Measurements from ENCODE around the gene RAB44. TPM values are rescaled to one million over a fixed set of nuclear protein-coding genes. Genes with fewer than 3 reads are reported as not detected.
A peak's percentile ranks its signal among the peaks of the same experiment; 100 is the strongest.

Gene RAB44
- total and polyA plus RNA-seq, 9 of the 15 experiments (the other 6 are each of a cell fraction or from before 2014, with no cell fraction given), result not detected

DNA sequence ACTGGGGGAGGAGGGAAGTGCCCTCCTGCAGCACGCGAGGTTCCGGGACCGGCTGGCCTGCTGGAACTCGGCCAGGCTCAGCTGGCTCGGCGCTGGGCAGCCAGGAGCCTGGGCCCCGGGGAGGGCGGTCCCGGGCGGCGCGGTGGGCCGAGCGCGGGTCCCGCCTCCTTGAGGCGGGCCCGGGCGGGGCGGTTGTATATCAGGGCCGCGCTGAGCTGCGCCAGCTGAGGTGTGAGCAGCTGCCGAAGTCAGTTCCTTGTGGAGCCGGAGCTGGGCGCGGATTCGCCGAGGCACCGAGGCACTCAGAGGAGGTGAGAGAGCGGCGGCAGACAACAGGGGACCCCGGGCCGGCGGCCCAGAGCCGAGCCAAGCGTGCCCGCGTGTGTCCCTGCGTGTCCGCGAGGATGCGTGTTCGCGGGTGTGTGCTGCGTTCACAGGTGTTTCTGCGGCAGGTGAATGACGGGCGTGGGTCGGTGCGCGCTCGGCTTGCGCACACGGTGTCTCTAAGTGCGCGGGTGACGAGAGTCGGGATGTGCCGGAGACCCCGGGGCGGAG lies 19.1 kb upstream of the RAB44 start, which contains the start of gene CDKN1A (continued):
- TF ChIP-seq SRSF7 (optimal IDR thresholded peaks at IDR 0.05; ENCODE audit: low read depth, low read length), result no peak
- TF ChIP-seq TAF9B (IDR thresholded peaks at IDR 0.05; ENCODE audit: partially characterized antibody), result peak; percentile 43
- peak; percentile 69; the same call in 1 of the 2 replicates for TF ChIP-seq GATAD2A (IDR thresholded peaks at IDR 0.05)
- no peak for TF ChIP-seq SETDB1 (IDR thresholded peaks at IDR 0.05; ENCODE audit: low read length)
- no peak for TF ChIP-seq CBX8 (IDR thresholded peaks at IDR 0.05; ENCODE audit: borderline replicate concordance, extremely low read depth, low read depth, low read length, poor library complexity, severe bottlenecking)
- TF ChIP-seq, protein P1, sequence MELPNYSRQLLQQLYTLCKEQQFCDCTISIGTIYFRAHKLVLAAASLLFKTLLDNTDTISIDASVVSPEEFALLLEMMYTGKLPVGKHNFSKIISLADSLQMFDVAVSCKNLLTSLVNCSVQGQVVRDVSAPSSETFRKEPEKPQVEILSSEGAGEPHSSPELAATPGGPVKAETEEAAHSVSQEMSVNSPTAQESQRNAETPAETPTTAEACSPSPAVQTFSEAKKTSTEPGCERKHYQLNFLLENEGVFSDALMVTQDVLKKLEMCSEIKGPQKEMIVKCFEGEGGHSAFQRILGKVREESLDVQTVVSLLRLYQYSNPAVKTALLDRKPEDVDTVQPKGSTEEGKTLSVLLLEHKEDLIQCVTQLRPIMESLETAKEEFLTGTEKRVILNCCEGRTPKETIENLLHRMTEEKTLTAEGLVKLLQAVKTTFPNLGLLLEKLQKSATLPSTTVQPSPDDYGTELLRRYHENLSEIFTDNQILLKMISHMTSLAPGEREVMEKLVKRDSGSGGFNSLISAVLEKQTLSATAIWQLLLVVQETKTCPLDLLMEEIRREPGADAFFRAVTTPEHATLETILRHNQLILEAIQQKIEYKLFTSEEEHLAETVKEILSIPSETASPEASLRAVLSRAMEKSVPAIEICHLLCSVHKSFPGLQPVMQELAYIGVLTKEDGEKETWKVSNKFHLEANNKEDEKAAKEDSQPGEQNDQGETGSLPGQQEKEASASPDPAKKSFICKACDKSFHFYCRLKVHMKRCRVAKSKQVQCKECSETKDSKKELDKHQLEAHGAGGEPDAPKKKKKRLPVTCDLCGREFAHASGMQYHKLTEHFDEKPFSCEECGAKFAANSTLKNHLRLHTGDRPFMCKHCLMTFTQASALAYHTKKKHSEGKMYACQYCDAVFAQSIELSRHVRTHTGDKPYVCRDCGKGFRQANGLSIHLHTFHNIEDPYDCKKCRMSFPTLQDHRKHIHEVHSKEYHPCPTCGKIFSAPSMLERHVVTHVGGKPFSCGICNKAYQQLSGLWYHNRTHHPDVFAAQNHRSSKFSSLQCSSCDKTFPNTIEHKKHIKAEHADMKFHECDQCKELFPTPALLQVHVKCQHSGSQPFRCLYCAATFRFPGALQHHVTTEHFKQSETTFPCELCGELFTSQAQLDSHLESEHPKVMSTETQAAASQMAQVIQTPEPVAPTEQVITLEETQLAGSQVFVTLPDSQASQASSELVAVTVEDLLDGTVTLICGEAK (IDR thresholded peaks at IDR 0.05), result no peak
- TF ChIP-seq, protein P1 (CRISPR knock-in tag; IDR thresholded peaks at IDR 0.05), result no peak
- no peak for TF ChIP-seq ELF1 (tag; IDR thresholded peaks at IDR 0.05)
- TF ChIP-seq ZNF324 (CRISPR knock-in tag; IDR thresholded peaks at IDR 0.05), result no peak; the same call in 1 of the 2 replicates
- TF ChIP-seq, protein P2, sequence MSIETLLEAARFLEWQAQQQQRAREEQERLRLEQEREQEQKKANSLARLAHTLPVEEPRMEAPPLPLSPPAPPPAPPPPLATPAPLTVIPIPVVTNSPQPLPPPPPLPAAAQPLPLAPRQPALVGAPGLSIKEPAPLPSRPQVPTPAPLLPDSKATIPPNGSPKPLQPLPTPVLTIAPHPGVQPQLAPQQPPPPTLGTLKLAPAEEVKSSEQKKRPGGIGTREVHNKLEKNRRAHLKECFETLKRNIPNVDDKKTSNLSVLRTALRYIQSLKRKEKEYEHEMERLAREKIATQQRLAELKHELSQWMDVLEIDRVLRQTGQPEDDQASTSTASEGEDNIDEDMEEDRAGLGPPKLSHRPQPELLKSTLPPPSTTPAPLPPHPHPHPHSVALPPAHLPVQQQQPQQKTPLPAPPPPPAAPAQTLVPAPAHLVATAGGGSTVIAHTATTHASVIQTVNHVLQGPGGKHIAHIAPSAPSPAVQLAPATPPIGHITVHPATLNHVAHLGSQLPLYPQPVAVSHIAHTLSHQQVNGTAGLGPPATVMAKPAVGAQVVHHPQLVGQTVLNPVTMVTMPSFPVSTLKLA (conservative IDR thresholded peaks at IDR 0.05), result no peak; a peak in 1 of 4 replicates
- TF ChIP-seq FUS (optimal IDR thresholded peaks at IDR 0.05; ENCODE audit: low read depth, low read length), result no peak
- TF ChIP-seq TEAD1 (CRISPR knock-in tag; IDR thresholded peaks at IDR 0.05), result 0 out of 4 replicates have a peak, but pooled peaks of 1 of the 2 experiments have one; percentile 67
- 0 out of 2 replicates have a peak, but pooled peaks have one; percentile 61 for TF ChIP-seq FOXP1 (CRISPR knock-in tag; IDR thresholded peaks at IDR 0.05)
- no peak for TF ChIP-seq NFXL1 (CRISPR knock-in tag; IDR thresholded peaks at IDR 0.05)
- peak; percentile 53; the same call in 1 of the 2 replicates for TF ChIP-seq DMBX1 (CRISPR knock-in tag; IDR thresholded peaks at IDR 0.05; ENCODE audit: borderline replicate concordance)
- TF ChIP-seq RNF2 (IDR thresholded peaks at IDR 0.05), result no peak
- TF ChIP-seq, protein P3, sequence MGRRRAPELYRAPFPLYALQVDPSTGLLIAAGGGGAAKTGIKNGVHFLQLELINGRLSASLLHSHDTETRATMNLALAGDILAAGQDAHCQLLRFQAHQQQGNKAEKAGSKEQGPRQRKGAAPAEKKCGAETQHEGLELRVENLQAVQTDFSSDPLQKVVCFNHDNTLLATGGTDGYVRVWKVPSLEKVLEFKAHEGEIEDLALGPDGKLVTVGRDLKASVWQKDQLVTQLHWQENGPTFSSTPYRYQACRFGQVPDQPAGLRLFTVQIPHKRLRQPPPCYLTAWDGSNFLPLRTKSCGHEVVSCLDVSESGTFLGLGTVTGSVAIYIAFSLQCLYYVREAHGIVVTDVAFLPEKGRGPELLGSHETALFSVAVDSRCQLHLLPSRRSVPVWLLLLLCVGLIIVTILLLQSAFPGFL (CRISPR knock-in tag; IDR thresholded peaks at IDR 0.05), result no peak
- no peak; the same call in 1 of the 2 replicates for TF ChIP-seq GABPB2 (CRISPR knock-in tag; conservative IDR thresholded peaks at IDR 0.05)

Measured in K562 (cell line).